ENCODE results near the gene SPCS3.
"Not testable (repeated sequence)": the region's sequence is repeated elsewhere in the genome, so short reads cannot be mapped to it uniquely, and the experiment has no call there.

- not testable (repeated sequence) for TF ChIP-seq POLR2A, CTCF, POLR2AphosphoS5 (IDR thresholded peaks at IDR 0.05)
These were observed 5.1 kb downstream of the SPCS3 start for GRCh38 chr4:176324876-176325275.

Measured in sigmoid colon (tissue), 4 donors.